DND-41 (cell line): ENCODE measurements around the gene POT1.

Experiments used
- CTCF ChIP-seq: IDR thresholded peaks from 2 replicates; pipeline ENCODE4 v1.5.1; 2012; ENCODE audit warnings: borderline replicate concordance, low read length, moderate library complexity, mild to moderate bottlenecking; ENCODE audit not compliant: poor library complexity, severe bottlenecking; ENCODE audit errors: extremely low read depth
- EZH2 ChIP-seq: IDR thresholded peaks from 3 replicates; pipeline ENCODE4 v1.6.1; 2012; ENCODE audit warnings: borderline replicate concordance, low read depth, mild to moderate bottlenecking, moderate library complexity, low read length, inconsistent platforms; ENCODE audit not compliant: severe bottlenecking

- TF ChIP-seq EZH2 (no peak), CTCF (no peak)
Observed at GRCh38 chr7:124813994-124814798, 115.4 kb downstream of the POT1 start.
